Measurements from ENCODE around the gene SMAD4. TPM values are rescaled to one million over a fixed set of nuclear protein-coding genes. Genes with fewer than 3 reads are reported as not detected.
A peak's percentile ranks its signal among the peaks of the same experiment; 100 is the strongest.

SMAD4 gene
- total RNA-seq (2016; rRNA removed; fragmentation: Illumina TruSeq; extraction: Trizol) (72.0 and 99.1 TPM in 2 replicates), polyA plus RNA-seq (2011; rRNA removed) (53.8 and 70.2 TPM in 2 replicates), polyA minus RNA-seq (2011; rRNA and poly(A)+ RNA removed; ENCODE audit: low replicate concordance) (111 and 191 TPM in 2 replicates), Bru-seq, nascent RNA (percentile 93 among the genes with signal in this experiment), BruChase-seq, experiment 1, labeled RNA remaining after a 6-hour chase (percentile 93 among the genes with signal in this experiment), BruChase-seq, experiment 2, labeled RNA remaining after a 2-hour chase (percentile 93 among the genes with signal in this experiment)
- total RNA-seq (2016; cell fraction: cytosol; rRNA removed; fragmentation: Illumina TruSeq; extraction: Trizol; ENCODE audit: low read depth): 49.6 and 56.8 TPM in 2 replicates
- total RNA-seq (2016; cell fraction: insoluble cytoplasmic fraction; rRNA removed; fragmentation: Illumina TruSeq; extraction: Trizol): 73.5 and 83.9 TPM in 2 replicates
- 44.9 and 46.8 TPM in 2 replicates for total RNA-seq (2016; cell fraction: membrane; rRNA removed; fragmentation: Illumina TruSeq; extraction: Trizol)
- 57.9 and 58.5 TPM in 2 replicates for total RNA-seq (2016; cell fraction: nucleus; rRNA removed; fragmentation: Illumina TruSeq; extraction: Trizol)
- polyA plus RNA-seq (2011; cell fraction: cytosol; rRNA removed): 31.5 and 48.8 TPM in 2 replicates
- 25.3 and 31.2 TPM in 2 replicates for polyA plus RNA-seq (2011; cell fraction: nucleus; rRNA removed)
- 42.8 and 47.9 TPM in 2 replicates for polyA plus RNA-seq (2012)
- 2.2 and 3.3 TPM in 2 replicates for polyA plus RNA-seq (2016; cell fraction: cytosol; fragmentation: Illumina TruSeq; extraction: Trizol; ENCODE audit: low read depth)
- 58.6 and 61.8 TPM in 2 replicates for polyA plus RNA-seq (2016; cell fraction: insoluble cytoplasmic fraction; fragmentation: Illumina TruSeq; extraction: Trizol; ENCODE audit: low read depth)
- 6.7 and 8.8 TPM in 2 replicates for polyA plus RNA-seq (2016; cell fraction: membrane; fragmentation: Illumina TruSeq; extraction: Trizol; ENCODE audit: low read depth)
- polyA plus RNA-seq (2016; cell fraction: nucleus; fragmentation: Illumina TruSeq; extraction: Trizol; ENCODE audit: insufficient read depth, low read depth): 47.7 and 51.4 TPM in 2 replicates
- 40.4 and 42.0 TPM in 2 replicates for polyA minus RNA-seq (2011; cell fraction: cytosol; rRNA and poly(A)+ RNA removed)
- 54.7 and 64.2 TPM in 2 replicates for polyA minus RNA-seq (2011; cell fraction: nucleus; rRNA and poly(A)+ RNA removed)
- long read RNA-seq, experiment 1, full-length matches to known transcripts: 1 of 8 reads
- long read RNA-seq, experiment 1, partial matches to known transcripts: 6 of 8 reads
- long read RNA-seq, experiment 1, other reads (novel, unspliced or antisense): 1 of 8 reads
- long read RNA-seq, experiment 2, full-length matches to known transcripts: 3 of 67 reads
- long read RNA-seq, experiment 2, partial matches to known transcripts: 1 of 67 reads
- long read RNA-seq, experiment 2, other reads (novel, unspliced or antisense): 63 of 67 reads

- peak within 1 kb of the TSS; percentile 70 for H2AFZ ChIP-seq (ENCODE audit: low read length)
- in situ Hi-C loops (cut with HindIII; ENCODE audit: extremely low pct_ligation_motif_present, low pct_unique_long_range_greater_than_20kb): no loop called here
- DNase-seq (ENCODE audit: low spot score) (peak; percentile 89), ATAC-seq (peak; percentile 91), FAIRE-seq (peak; percentile 15)
- H4K20me1 ChIP-seq (ENCODE audit: insufficient read depth, low read length): peaks cover 37% of the 10 kb centered on the region
- intact Hi-C loops (cut with micrococcal nuclease; ENCODE audit: unreplicated experiment): loop anchor here (1.0 to 10.0 kb wide), 3 partner anchors 8 to 155 kb away; partner anchors contain the start of genes ELAC1 and ME2
- H3K9me3 ChIP-seq (ENCODE audit: low read length): no peaks in the 10 kb centered on the region
- peak within 1 kb of the TSS; percentile 97 for H3K4me2 ChIP-seq (ENCODE audit: low read depth, low read length)
- peaks cover 56% of the 10 kb centered on the region for H3K79me2 ChIP-seq (ENCODE audit: insufficient read depth, low read length)
- H3K36me3 ChIP-seq (replicated peaks in 1 of 2; ENCODE audit: control insufficient read depth in 1 of 2, insufficient read depth in 2 of 2, low read length in 2 of 2): peaks cover 0 to 6% of the 10 kb centered on the region in 2 experiments; a peak in 1 of 5 replicates
- POLR2A ChIA-PET: interaction anchor here (0.8 to 3.5 kb wide), 15 partner anchors 9 to 168 kb away, joined by 3 to 36 read pairs (median 5); partner anchors contain the start of genes ELAC1, ME2 and MEX3C
- H3K27me3 ChIP-seq (ENCODE audit: control insufficient read depth in 1 of 2, insufficient read depth in 2 of 2, low read length in 2 of 2): no peaks in the 10 kb centered on the region; a peak in 1 of 5 replicates
- no TSS peak for BruUV-seq (replicated peaks)
- under 1% methylated on average over 16 of the region's 79 CpGs for WGBS (ENCODE audit: low lambda C conversion rate)
- H3K27ac ChIP-seq (ENCODE audit: extremely low read length, insufficient read depth, low read length): peak within 1 kb of the TSS; percentile 94
- CTCF ChIA-PET (ENCODE audit: low intra/inter-chr PET ratio, low total read pairs): no interaction called here
- peaks cover 53% of the 10 kb centered on the region for H3K4me1 ChIP-seq (ENCODE audit: insufficient read depth, low read length)
- peak within 1 kb of the TSS; percentile 83 to 91 (median 91) for H3K4me3 ChIP-seq (replicated peaks in 1 of 3; ENCODE audit: insufficient read depth in 1 of 3, low read depth in 2 of 3, low read length in 3 of 3)
- peak within 1 kb of the TSS; percentile 99 for H3K9ac ChIP-seq (ENCODE audit: insufficient read depth, low read depth, low read length)
- TF ChIP-seq YY1 (IDR thresholded peaks at IDR 0.05; ENCODE audit: insufficient read depth, insufficient replicate concordance, low read depth, low read length) (peak; percentile 46), ZNF609 (CRISPR knock-in tag; IDR thresholded peaks at IDR 0.05; ENCODE audit: borderline replicate concordance) (0 out of 2 replicates have a peak, but pooled peaks have one; percentile 44), SUZ12 (IDR thresholded peaks at IDR 0.05; ENCODE audit: low read depth, low read length) (no peak), GATA4 (IDR thresholded peaks at IDR 0.05; ENCODE audit: borderline replicate concordance, low read depth) (0 out of 2 replicates have a peak, but pooled peaks have one; percentile 54), ZNF225 (CRISPR knock-in tag; IDR thresholded peaks at IDR 0.05) (peak; percentile 83; the same call in 1 of the 2 replicates), RXRB (CRISPR knock-in tag; IDR thresholded peaks at IDR 0.05; ENCODE audit: borderline replicate concordance) (peak; percentile 38; the same call in 1 of the 2 replicates), LCORL (IDR thresholded peaks at IDR 0.05) (no peak), LCORL (CRISPR knock-in tag; IDR thresholded peaks at IDR 0.05) (peak; percentile 46; the same call in 1 of the 2 replicates), KAT8 (CRISPR knock-in tag; IDR thresholded peaks at IDR 0.05) (peak; percentile 73), SP5 (CRISPR knock-in tag; IDR thresholded peaks at IDR 0.05; ENCODE audit: borderline replicate concordance, low read depth) (no peak)
- TF ChIP-seq, protein P1, sequence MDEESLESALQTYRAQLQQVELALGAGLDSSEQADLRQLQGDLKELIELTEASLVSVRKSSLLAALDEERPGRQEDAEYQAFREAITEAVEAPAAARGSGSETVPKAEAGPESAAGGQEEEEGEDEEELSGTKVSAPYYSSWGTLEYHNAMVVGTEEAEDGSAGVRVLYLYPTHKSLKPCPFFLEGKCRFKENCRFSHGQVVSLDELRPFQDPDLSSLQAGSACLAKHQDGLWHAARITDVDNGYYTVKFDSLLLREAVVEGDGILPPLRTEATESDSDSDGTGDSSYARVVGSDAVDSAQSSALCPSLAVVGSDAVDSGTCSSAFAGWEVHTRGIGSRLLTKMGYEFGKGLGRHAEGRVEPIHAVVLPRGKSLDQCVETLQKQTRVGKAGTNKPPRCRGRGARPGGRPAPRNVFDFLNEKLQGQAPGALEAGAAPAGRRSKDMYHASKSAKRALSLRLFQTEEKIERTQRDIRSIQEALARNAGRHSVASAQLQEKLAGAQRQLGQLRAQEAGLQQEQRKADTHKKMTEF (CRISPR knock-in tag; IDR thresholded peaks at IDR 0.05): peak; percentile 68
Measured at GRCh38 chr18:51029694-51030536, at the start of gene SMAD4. SMAD4 (plus strand) TSS chr18:51030213; CDS start chr18:51047047, 16,834 bp downstream.
